GM19438 (cell line): ENCODE data around the gene ORC1.

ENCODE experiments used
- ATAC-seq: cut with Tn5 transposase; IDR thresholded peaks from one replicate; pipeline ENCODE4 v1.9.1; 2021; ENCODE audit warnings: low read depth; ENCODE audit not compliant: unreplicated experiment

Gene ORC1

DNA sequence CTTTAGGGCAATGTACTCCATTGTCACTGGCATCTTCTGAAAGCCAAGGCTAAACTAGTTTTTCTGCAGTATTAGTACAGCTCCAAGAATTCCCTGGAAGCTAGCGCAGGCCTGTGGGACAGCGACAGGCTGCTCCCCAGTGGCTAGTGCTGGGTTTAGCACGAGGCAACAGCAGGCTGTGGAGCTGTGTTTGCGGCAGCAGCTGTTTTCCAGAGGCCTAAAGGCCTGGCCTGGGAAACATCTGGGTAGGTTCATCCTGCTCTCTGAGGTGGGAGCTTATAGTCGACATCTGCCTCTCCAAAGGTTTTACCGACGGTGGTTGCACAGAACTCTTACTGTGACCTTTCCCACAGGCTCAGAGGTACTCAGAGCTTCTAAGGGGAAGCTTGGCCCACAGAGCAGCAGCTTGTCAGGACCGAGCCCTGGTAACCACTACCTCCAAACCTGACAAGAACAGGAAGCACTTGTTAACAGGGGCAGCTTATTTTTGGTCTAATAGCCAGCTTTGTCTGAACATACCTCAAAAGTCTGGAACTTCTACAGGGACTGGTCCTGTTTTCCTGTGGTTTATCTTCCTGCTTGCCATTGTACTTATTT is 55.4 kb downstream of the ORC1 start:
- ATAC-seq: no peak

DNA sequence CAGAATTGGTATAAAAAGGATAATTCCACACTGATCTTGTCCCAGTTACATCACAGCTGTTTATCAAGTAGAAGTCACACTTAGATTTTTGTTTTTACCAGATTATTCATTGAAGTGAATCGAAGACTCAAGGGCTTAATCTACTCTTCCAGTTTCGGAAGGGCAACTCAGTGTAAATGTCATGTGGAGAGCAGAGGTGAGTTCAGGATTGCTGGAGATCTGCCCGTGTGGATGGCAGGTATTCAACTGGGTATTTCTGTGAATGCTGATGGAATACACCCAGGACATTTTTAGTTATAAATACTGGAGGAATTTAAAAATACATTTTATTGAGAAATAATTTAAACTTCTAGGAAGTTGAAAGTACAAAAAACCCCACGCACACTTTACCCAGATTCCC is 57.6 kb downstream of the ORC1 start:
- no peak for ATAC-seq

DNA sequence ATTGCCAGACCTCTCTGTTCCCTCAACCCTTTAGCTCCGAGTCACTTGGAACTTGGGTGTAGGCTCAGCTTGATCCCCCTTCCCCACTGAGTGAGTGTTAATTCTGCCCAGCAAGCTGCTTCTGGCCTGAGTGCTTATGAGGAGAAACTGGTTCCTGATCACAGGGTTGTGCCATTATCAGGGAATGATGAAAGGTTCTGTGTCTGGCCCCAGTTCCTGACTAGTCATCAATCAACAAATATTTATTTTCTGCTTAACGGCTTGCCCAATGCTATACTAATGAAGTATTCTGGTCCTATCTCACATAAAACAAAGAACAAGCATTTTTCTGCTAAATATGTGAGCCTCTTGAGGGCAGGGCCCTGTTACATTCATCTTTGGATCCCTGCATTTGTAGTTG is 59.0 kb downstream of the ORC1 start:
- ATAC-seq: no peak

DNA sequence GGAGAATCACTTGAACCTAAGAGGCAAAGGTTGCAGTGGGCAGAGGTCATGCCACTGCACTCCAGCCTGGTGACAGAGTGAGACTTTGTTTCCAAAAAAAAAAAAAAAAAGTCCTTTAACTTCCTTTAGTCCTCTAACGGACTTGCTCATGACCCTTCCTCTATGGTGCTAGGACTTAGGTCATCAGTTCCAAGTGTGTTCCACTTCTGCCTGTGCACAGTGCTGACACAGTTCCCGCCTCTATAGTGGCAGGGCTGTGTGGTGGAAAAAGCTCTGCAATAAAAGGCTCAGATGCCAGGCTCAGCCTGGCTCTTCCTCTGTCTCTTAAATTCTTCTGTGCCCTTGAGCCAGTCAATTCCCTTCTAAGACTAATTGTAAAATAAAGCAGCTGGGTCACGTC is 60.2 kb downstream of the ORC1 start:
- no peak for ATAC-seq

DNA sequence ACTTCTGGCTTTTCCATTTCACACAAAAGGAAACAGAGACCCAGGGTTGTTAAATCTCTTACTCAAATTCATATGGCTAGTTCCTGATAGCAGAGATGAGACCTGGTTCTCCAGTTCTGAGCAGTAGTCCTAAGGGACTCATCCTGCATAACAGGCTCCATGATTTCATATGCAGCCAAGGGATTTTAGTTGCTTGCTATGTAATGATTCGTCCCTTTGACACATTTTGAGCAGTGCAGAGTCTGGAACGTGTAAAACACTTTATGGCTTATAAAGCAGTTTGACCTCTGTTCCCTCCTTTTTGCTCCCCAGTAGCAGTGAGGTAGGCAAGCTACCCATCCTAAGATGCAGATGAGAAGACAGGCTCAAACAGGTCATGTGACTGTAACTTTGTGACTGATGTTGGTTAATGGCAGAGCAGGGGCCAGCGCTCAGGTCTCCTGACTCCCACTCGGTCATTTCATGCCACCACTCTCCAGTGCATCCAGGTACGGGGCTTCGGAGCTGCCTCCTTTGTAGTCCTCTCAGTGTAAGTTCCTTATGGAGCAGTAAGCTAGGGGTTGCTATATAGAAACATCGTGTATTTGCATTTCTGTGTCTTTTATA is 62.5 kb downstream of the ORC1 start:
- ATAC-seq: no peak

DNA sequence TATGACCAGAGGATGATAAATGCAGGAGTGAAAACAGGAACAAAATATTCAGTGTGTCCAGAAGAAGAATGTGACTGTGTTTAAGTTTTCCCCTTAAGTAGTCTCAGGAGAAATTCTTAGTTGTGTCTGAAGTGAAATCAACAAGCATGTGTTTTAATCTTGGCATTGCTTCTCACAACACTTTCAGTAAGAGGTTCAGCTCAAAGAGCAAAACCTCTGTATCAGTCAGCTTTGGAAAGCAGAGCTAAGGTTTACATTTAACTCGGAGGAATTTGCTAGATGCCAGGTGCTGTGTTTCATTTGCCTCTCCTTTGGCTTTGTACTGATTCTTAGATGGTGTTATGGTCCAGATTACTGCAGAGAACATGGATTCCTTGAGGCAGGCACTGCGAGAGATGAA is 66.8 kb downstream of the ORC1 start:
- no peak for ATAC-seq

DNA sequence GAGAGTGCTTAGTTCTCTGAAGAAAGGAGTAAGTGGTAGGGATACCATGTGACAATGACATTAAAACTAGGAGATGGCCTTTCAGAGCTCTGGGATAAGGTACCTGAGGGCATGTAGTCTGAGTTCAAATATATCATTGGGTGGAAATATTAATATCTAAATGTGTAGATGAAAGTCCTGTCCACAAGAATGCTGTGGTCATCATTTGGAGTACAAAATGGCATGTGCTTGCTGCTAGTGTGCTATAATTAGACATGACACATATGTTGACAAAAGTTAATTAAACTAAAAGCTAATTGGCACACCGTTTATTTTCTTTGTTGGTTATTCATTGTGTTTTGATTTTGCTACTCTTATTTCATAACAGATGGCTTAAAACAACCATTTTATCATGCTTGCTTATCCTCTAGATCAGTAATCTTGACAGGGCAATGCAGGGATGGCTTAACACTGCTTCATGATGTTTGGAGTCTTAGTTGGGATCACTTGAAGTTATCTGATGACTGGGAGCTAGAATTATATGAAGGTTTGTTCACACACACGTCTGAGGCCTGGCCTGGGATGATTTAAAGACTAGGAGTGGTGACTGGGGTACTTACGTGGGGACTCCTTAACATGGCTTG is 69.2 kb downstream of the ORC1 start:
- no peak for ATAC-seq

DNA sequence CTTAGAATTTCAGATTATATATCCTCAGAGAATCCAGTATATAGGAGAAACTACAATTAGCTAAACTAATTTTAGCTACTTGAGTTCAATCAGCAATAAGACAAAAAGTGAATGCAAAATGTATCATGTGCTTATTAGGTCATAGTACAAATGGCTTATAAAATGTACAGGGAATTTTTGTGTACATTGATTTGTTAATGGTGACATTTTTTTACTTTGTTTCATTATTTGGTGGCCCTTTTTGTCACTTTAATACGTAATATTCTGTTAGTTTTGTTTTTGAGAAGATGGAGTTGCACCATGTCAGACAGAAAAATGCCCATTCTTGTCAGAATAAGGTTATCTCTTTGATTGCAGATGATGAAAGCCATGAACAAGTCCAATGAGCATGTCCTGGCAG is 71.8 kb downstream of the ORC1 start:
- ATAC-seq: no peak

DNA sequence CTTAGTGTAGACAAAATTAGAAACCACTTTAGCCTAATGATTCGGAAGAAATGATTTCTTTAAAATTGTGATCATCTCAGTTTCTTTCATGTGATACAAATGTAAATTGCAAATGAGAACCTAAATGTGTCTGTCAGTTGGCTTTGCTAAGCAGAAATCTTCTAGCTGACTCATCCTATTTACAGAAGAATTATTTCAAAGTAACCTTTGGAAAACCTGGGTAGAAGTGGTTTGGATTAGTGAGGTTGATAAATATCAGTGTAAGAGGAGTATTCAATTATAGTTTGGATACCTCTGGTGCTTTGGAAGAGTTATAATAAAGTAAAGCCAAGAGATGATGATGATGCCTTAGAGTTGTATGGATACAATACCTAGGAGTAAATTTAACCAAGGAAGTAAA is 75.6 kb downstream of the ORC1 start:
- no peak for ATAC-seq

DNA sequence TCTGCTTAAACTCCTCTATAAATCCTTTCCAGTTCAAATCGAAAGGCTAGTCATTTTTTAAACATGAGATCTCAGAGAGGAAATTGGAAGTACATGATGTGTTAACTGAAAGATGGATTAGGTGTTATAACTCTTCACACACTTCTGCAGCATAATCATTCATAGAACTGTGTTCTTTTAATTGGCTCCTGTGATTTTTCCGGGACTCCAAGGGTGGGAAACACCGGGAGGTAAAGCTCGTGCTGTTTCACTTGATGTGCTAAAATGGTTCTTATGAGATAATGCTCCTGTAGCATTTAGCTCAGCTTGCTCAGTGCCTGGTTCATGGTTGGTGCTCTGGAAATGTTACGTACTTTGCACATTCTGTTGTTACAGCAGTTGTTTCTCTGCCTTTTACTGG is 78.4 kb downstream of the ORC1 start:
- ATAC-seq: no peak

DNA sequence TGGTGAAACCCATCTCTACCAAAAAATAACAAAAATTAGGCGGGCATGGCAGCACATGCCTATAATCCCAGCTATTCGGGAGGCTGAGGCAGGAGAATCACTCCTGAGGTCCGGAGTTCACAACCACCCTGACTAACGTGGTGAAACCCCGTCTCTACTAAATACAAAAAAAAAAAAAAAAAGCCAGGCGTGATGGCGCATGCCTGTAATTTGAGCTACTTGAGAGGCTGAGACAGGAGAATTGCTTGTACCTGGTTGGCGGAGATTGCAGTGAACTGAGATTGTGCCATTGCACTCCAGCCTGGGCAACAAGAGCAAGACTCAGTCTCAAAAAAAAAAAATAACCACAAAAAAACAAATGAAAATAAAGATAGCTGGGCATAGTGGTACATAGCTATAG is 80.5 kb downstream of the ORC1 start:
- ATAC-seq: no peak
